Fibroblast of lung (primary cell): ENCODE results near the gene AGPAT1. TPM values are rescaled to one million over a fixed set of nuclear protein-coding genes. Genes with fewer than 3 reads are reported as not detected.

Experiments used
- DNase-seq, 2 donors: peaks; one replicate each; pipeline versions ENCODE4 v3.0.0 to v3.0.0-alpha.2; 2010; ENCODE audit warnings: low read depth in 2 of 2
- H2AFZ ChIP-seq: 2 replicates; pipeline ENCODE4 v1.5.1; 2012; ENCODE audit warnings: low read length, control low read depth, inconsistent platforms
- H3K27ac ChIP-seq: 2 replicates; pipeline ENCODE4 v1.5.1; 2011; ENCODE audit warnings: low read length, control low read depth; ENCODE audit not compliant: insufficient read depth
- H3K27me3 ChIP-seq: 2 replicates; pipeline ENCODE4 v1.5.1; 2011; ENCODE audit warnings: mild to moderate bottlenecking, low read length; ENCODE audit not compliant: control insufficient read depth, insufficient read depth
- H3K36me3 ChIP-seq: 2 replicates; pipeline ENCODE4 v1.5.1; 2011; ENCODE audit warnings: low read length; ENCODE audit not compliant: control insufficient read depth, insufficient read depth
- H3K4me1 ChIP-seq: 2 replicates; pipeline ENCODE4 v1.5.1; 2011; ENCODE audit warnings: low read length; ENCODE audit not compliant: control insufficient read depth, insufficient read depth; ENCODE audit errors: extremely low read depth
- H3K4me2 ChIP-seq: 2 replicates; pipeline ENCODE4 v1.5.1; 2011; ENCODE audit warnings: low read length, control low read depth; ENCODE audit not compliant: insufficient read depth; ENCODE audit errors: extremely low read depth
- H3K4me3 ChIP-seq, 4 experiments: fragments of 200-600 bp in 1 of 4; sonication (generic) in 1 of 4; replicated peaks in 1 of 4; 2 replicates each; pipeline ENCODE4 v1.5.1; 2011 to 2016; ENCODE audit warnings: low read length in 4 of 4, low read depth in 3 of 4, mild to moderate bottlenecking in 3 of 4, control low read depth in 2 of 4, inconsistent platforms in 1 of 4, mixed read lengths in 1 of 4; ENCODE audit not compliant: insufficient read depth in 1 of 4; ENCODE audit errors: control extremely low read depth in 1 of 4
- H3K79me2 ChIP-seq: 2 replicates; pipeline ENCODE4 v1.5.1; 2012; ENCODE audit warnings: mild to moderate bottlenecking, low read length, inconsistent platforms; ENCODE audit not compliant: control insufficient read depth, insufficient read depth
- H3K9ac ChIP-seq: 2 replicates; pipeline ENCODE4 v1.5.1; 2011; ENCODE audit warnings: mild to moderate bottlenecking, low read length, control low read depth; ENCODE audit not compliant: insufficient read depth
- H3K9me3 ChIP-seq: 2 replicates; pipeline ENCODE4 v1.5.1; 2012; ENCODE audit warnings: low read depth, low read length; ENCODE audit not compliant: control insufficient read depth, insufficient read depth
- H4K20me1 ChIP-seq: 2 replicates; pipeline ENCODE4 v1.5.1; 2011; ENCODE audit warnings: low read length; ENCODE audit not compliant: control insufficient read depth, insufficient read depth; ENCODE audit errors: extremely low read depth
- CTCF ChIP-seq, 2 donors: IDR thresholded peaks in 1 of 2; conservative IDR thresholded peaks in 1 of 2; 1 replicate in 1 of 2; 2 replicates in 1 of 2; pipeline ENCODE4 v1.5.1; 2011 to 2012; ENCODE audit warnings: low read length in 2 of 2, control low read depth in 1 of 2, inconsistent platforms in 1 of 2, low read depth in 1 of 2, mild to moderate bottlenecking in 1 of 2
- EZH2 ChIP-seq: IDR thresholded peaks from 2 replicates; pipeline ENCODE4 v1.5.1; 2012; ENCODE audit warnings: low read length, control low read depth, mild to moderate bottlenecking; ENCODE audit errors: missing control alignments
- polyA plus RNA-seq, 2 donors: library from polyadenylated mRNA; depleted of rRNA in 1 of 2; stranded (reverse) in 1 of 2; unstranded in 1 of 2; fragments of >200 nt; gene quantifications; 2 replicates each; pipeline ENCODE4 v1.2.1, GENCODE V29; 2011 to 2012; ENCODE audit warnings: missing spikeins in 1 of 2
- total RNA-seq: library from RNA; depleted of rRNA; stranded (reverse); fragments of >200 nt; gene quantifications from 2 replicates; pipeline ENCODE4 v1.2.1, GENCODE V29; 2014

The AGPAT1 gene
- total and polyA plus RNA-seq, 2 donors (not counting 1 experiment from before 2014, with no cell fraction given) = 22.1 to 79.0 TPM

- Histone ChIP-seq H3K9ac (no peak overlapping the region), H3K27ac (no peak overlapping the region), H3K9me3 (no peaks in the 10 kb centered on the region), H2AFZ (no peak overlapping the region), H3K4me2 (no peak overlapping the region), H3K79me2 (no peaks in the 10 kb centered on the region), H3K27me3 (no peaks in the 10 kb centered on the region), H3K4me3 (no peak overlapping the region), H3K4me1 (no peaks in the 10 kb centered on the region), H4K20me1 (no peaks in the 10 kb centered on the region), H3K36me3 (no peaks in the 10 kb centered on the region)
- no peak for DNase-seq
- no peak for TF ChIP-seq CTCF (conservative IDR thresholded peaks at IDR 0.05 in 1 of 2, IDR thresholded peaks at IDR 0.05 in 1 of 2; ENCODE audit: low read depth in 1 of 2, low read length in 2 of 2)
- TF ChIP-seq EZH2 = no peak
Observed at GRCh38 chr6:32208996-32209395, 33.1 kb upstream of the AGPAT1 start.

DNA sequence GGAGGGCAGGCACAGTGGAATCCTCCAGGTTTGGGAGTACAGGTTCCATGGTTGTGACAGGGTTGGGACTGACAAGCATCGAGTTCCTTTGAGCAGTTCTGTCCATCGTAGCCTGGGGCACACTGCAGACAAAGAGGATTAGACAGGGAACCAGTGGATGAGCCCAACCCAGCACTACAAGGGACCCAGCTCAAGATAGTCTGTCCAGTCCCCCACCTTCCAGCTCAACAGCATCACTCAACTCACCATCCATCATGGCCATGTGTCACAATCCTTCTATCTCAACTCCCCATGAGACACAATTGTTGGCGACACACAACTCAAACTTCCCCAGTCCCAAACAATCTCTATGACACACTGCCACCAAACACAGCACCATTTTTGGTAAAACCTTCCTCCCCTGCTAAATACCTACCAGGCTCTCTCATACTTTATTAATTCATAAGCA lies 28.4 kb upstream of the AGPAT1 start:
- Histone ChIP-seq H3K4me1 (no peaks in the 10 kb centered on the region), H2AFZ (no peak overlapping the region), H3K4me2 (no peak overlapping the region), H4K20me1 (no peaks in the 10 kb centered on the region), H3K9ac (no peak overlapping the region), H3K36me3 (no peaks in the 10 kb centered on the region), H3K27ac (no peak overlapping the region), H3K27me3 (peaks cover 9% of the 10 kb centered on the region), H3K79me2 (no peaks in the 10 kb centered on the region), H3K9me3 (no peaks in the 10 kb centered on the region), H3K4me3 (no peak overlapping the region)
- no peak for TF ChIP-seq EZH2
- DNase-seq = no peak

DNA sequence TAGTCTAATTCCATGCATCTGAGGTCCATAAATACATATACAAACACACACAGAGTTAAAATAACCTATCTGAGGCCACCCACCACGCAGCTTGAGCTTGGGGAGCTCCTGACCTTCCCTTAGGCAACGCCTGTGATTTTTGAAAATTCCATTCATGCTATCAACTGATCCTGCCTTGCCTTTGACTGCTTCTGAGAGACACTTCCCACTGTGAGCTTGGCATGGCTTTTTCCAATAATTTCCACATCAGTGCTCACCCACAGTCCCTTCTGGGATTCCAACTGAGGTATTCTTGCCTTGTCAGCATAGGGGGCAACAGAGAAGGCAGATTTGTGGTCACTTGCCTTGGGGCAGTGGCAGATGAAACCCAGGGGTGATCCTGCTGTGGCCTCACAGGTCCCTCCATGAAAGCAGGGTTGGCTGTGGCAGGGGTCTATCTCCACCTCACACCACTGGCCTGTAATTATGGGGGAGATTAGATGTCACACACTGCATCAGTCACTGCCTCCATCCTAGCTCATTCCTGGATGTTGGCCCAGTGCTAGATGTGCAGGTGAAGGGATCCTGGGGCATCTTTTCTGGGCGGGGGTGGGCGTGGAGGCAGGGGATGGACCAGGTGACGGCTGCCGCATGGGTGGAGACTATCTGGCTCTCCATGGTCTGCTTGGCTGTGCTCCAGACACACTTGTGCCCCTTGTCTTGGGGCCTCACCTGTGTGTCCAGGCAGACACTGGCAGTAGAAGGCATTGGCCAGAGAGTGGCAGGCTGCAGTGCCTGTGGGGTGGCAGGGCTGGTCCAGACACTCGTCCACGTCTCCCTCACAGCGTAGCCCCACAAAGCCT lies 27.8 kb upstream of the AGPAT1 start:
- H3K9ac ChIP-seq = no peak overlapping the region
- DNase-seq = no peak
- H3K27ac ChIP-seq = no peak overlapping the region
- H2AFZ ChIP-seq = no peak overlapping the region
- H3K4me3 ChIP-seq = no peak overlapping the region
- no peaks in the 10 kb centered on the region for H3K79me2 ChIP-seq
- no peaks in the 10 kb centered on the region for H3K4me1 ChIP-seq
- H3K9me3 ChIP-seq = no peaks in the 10 kb centered on the region
- no peaks in the 10 kb centered on the region for H3K36me3 ChIP-seq
- no peak for TF ChIP-seq EZH2
- no peak overlapping the region for H3K4me2 ChIP-seq
- no peaks in the 10 kb centered on the region for H4K20me1 ChIP-seq
- peaks cover 9% of the 10 kb centered on the region for H3K27me3 ChIP-seq

- Histone ChIP-seq H3K27me3 (peaks cover 9% of the 10 kb centered on the region), H3K9me3 (no peaks in the 10 kb centered on the region), H3K9ac (no peak overlapping the region), H3K4me3 (no peak overlapping the region), H3K36me3 (no peaks in the 10 kb centered on the region), H3K27ac (no peak overlapping the region), H2AFZ (no peak overlapping the region), H3K4me1 (peaks cover under 1% of the 10 kb centered on the region), H3K79me2 (no peaks in the 10 kb centered on the region), H3K4me2 (no peak overlapping the region), H4K20me1 (no peaks in the 10 kb centered on the region)
- no peak for TF ChIP-seq EZH2
- DNase-seq = no peak
Observed at GRCh38 chr6:32202186-32202585, 26.3 kb upstream of the AGPAT1 start.
